Prostate gland (tissue), 2 donors: Measurements from ENCODE around the gene WWOX. TPM values are rescaled to one million over a fixed set of nuclear protein-coding genes. Genes with fewer than 3 reads are reported as not detected.

Source experiments
- DNase-seq: peaks from one replicate; pipeline ENCODE4 v3.0.0-alpha.2; 2019; ENCODE audit warnings: low spot score
- H3K27ac ChIP-seq, 2 donors: fragments of 200-600 bp; sonication (generic); 2 replicates each; pipeline ENCODE4 v1.5.1; 2017 to 2019
- H3K27me3 ChIP-seq: fragments of 200-600 bp; sonication (generic); replicated peaks from 2 replicates; pipeline ENCODE4 v1.5.1; 2019; ENCODE audit not compliant: insufficient read depth
- H3K36me3 ChIP-seq, 2 donors: fragments of 200-600 bp; sonication (generic); 1 replicate in 1 of 2; 2 replicates in 1 of 2; pipeline versions ENCODE4 v1.5.1 to v1.8.1; 2017 to 2019
- H3K4me1 ChIP-seq: fragments of 200-600 bp; sonication (generic); replicated peaks from 2 replicates; pipeline ENCODE4 v1.5.1; 2019
- H3K4me3 ChIP-seq, 2 donors: fragments of 200-600 bp; sonication (generic); 2 replicates each; pipeline ENCODE4 v1.5.1; 2017 to 2019
- H3K9me3 ChIP-seq: fragments of 200-600 bp; sonication (generic); 2 replicates; pipeline ENCODE4 v1.5.1; 2017
- CTCF ChIP-seq, 4 experiments: fragments of 200-600 bp in 2 of 4; fragments of 450-650 bp in 2 of 4; sonication (generic) in 2 of 4; IDR thresholded peaks; 1 replicate in 3 of 4; 2 replicates in 1 of 4; pipeline ENCODE4 v1.5.1; 2016 to 2019; ENCODE audit warnings: antibody characterized with exemption in 4 of 4, mild to moderate bottlenecking in 2 of 4, moderate library complexity in 2 of 4
- POLR2A ChIP-seq: fragments of 450-650 bp; IDR thresholded peaks from one replicate; pipeline ENCODE4 v1.6.1; 2016; ENCODE audit warnings: antibody characterized with exemption, mild to moderate bottlenecking
- POLR2AphosphoS5 ChIP-seq: sonication (generic); formaldehyde crosslinking; IDR thresholded peaks from one replicate; pipeline ENCODE4 v1.6.1; 2017; ENCODE audit warnings: antibody characterized with exemption
- WGBS: methylation state at CpG from one replicate; pipeline ENCODE4 v1.1.5; 2018; 5-methylcytosine and 5-hydroxymethylcytosine counted together
- intact Hi-C: fragments of 100-400 bp; cut with DNase I; formaldehyde crosslinking; loops from one replicate; pipeline ENCODE4 v1.14.2; 2022
- total RNA-seq, 2 donors: library from RNA; depleted of rRNA; stranded (reverse); fragments of >200 nt; gene quantifications; one replicate each; pipeline ENCODE4 v1.1.0, GENCODE V29; 2016

Gene WWOX
- total RNA-seq, 2 donors from 2014 or later, result 93.2 to 99.4 TPM

DNA sequence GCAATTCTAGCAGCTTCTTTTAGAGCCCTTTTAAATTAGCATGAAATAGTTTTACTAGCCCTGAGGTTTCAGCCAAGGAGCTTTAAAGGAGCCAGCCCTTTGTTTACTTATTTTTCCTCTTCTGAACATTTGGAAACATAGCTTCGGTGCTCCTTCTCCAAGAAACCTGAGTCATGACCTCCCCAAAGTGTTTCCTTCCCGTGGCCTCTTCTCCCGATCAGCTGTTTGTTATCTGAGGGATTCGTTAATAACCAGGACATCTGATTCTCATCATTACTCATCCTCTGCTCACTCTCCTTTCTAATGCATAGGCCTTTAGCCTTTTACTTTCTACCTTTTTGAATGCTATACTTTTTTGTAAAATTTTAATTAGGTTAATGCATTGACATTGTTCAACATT lies 204.5 kb downstream of the WWOX start:
- intact Hi-C loops, result no loop called here
- Histone ChIP-seq H3K27me3 (no peaks in the 10 kb centered on the region), H3K9me3 (no peaks in the 10 kb centered on the region), H3K4me1 (no peaks in the 10 kb centered on the region), H3K4me3 (no peak overlapping the region), H3K36me3 (no peaks in the 10 kb centered on the region), H3K27ac (no peak overlapping the region)
- no peak for DNase-seq
- peak; percentile 3 for TF ChIP-seq POLR2AphosphoS5
- TF ChIP-seq POLR2A, result no peak
- WGBS, result 65% methylated on average over 4 of the region's 4 CpGs

DNA sequence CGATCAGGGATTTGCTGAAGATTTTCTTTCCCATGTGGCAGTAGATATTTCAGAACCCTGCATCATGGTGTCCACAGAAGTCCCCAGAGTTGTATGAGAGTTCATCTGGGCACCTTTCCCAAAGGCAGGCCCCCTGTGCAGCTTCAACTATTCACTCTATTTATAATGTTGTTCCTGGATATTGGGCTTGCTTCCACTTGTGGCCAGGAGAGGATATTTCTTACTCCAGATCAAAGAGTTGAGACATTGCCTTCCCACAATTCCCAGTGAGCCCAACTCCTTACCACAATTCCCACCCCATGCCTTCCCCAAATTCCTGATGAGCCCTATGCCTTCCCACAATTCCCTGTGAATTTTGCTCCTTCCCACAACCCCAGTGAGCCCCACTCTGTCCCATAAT lies 206.9 kb downstream of the WWOX start:
- Histone ChIP-seq H3K9me3 (no peaks in the 10 kb centered on the region), H3K4me1 (no peaks in the 10 kb centered on the region), H3K27me3 (no peaks in the 10 kb centered on the region), H3K4me3 (no peak overlapping the region), H3K27ac (no peak overlapping the region), H3K36me3 (no peaks in the 10 kb centered on the region)
- WGBS, result 92% methylated on average over 1 of the region's 1 CpG
- no peak for DNase-seq
- intact Hi-C loops, result no loop called here
- TF ChIP-seq POLR2A, result no peak
- no peak for TF ChIP-seq POLR2AphosphoS5
- no peak for TF ChIP-seq CTCF (IDR thresholded peaks at IDR 0.05)

DNA sequence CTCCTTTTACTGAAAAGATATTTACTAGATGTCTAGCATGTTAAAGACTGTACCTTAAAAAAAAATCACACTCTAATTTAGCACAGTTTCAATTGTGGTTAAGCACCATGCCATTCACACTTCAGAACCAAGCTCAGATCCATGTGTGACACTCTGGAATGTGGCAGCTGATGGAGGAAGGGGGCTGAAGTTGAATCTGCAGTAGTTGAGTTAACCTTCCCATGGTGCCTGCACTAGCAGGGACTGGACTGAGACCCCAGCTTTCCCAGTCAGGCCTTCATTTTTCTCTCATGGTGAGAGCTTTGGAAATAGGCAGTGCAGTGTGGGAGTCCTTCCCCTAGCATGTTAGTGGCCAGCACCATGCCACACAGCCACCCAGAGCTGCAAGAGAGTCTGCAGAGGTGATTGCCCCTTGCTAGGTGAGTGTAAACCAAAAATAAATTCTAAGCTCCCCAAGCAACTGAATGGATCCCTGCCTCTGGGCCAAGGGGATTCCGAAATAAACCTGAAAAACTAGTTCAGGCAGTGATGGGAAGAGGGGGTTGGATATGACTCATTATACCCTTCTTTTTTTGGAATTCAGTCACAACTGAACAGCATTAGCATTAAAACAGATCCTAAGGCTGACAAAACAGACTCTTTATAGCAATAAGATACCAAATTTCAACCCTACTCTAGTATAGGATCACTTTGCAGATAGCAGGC lies 208.5 kb downstream of the WWOX start:
- no peaks in the 10 kb centered on the region for H3K36me3 ChIP-seq
- TF ChIP-seq POLR2AphosphoS5 (no peak), POLR2A (no peak), CTCF (IDR thresholded peaks at IDR 0.05) (no peak)
- no peaks in the 10 kb centered on the region for H3K27me3 ChIP-seq
- intact Hi-C loops, result no loop called here
- no peak for DNase-seq
- no peak overlapping the region for H3K4me3 ChIP-seq
- WGBS, result 48% methylated on average over 1 of the region's 1 CpG
- no peak overlapping the region for H3K27ac ChIP-seq
- H3K9me3 ChIP-seq, result no peaks in the 10 kb centered on the region
- H3K4me1 ChIP-seq, result no peaks in the 10 kb centered on the region

GRCh38 chr16:78309763-78310162 lies 210.3 kb downstream of the WWOX start:
- H3K27me3 ChIP-seq, result no peaks in the 10 kb centered on the region
- H3K4me3 ChIP-seq, result no peak overlapping the region
- TF ChIP-seq POLR2A, result no peak
- no peak for TF ChIP-seq CTCF (IDR thresholded peaks at IDR 0.05)
- TF ChIP-seq POLR2AphosphoS5, result no peak
- 95% methylated on average over 4 of the region's 4 CpGs for WGBS
- no peaks in the 10 kb centered on the region for H3K9me3 ChIP-seq
- intact Hi-C loops, result no loop called here
- no peak for DNase-seq
- no peaks in the 10 kb centered on the region for H3K36me3 ChIP-seq
- H3K4me1 ChIP-seq, result no peaks in the 10 kb centered on the region
- H3K27ac ChIP-seq, result no peak overlapping the region

DNA sequence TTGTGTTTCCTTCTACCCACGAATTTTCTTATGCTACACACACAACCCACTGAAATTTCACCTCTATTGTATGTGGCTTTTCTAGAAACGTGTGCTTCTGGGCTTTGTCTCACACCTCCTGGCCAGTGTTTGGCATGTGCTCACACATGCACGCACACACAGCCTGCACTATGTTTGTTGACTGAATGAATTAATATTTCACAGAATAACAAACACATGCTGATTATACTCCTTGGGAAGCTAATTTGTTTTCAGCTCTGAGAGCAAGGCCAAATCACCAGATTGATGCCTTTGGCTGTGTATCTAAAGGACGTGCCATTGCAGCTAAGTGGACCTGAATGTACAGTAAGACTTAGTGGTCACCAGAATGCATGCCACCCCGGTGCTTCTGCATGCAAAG lies 210.7 kb downstream of the WWOX start:
- H3K9me3 ChIP-seq, result no peaks in the 10 kb centered on the region
- H3K36me3 ChIP-seq, result no peaks in the 10 kb centered on the region
- no peak for DNase-seq
- H3K27me3 ChIP-seq, result no peaks in the 10 kb centered on the region
- 83% methylated on average over 5 of the region's 5 CpGs for WGBS
- intact Hi-C loops, result no loop called here
- TF ChIP-seq CTCF (IDR thresholded peaks at IDR 0.05) (no peak), POLR2AphosphoS5 (no peak), POLR2A (no peak)
- no peak overlapping the region for H3K4me3 ChIP-seq
- H3K4me1 ChIP-seq, result no peaks in the 10 kb centered on the region
- H3K27ac ChIP-seq, result no peak overlapping the region
